ENCODE measurements around the gene NBEA. TPM values are rescaled to one million over a fixed set of nuclear protein-coding genes. Genes with fewer than 3 reads are reported as not detected.

The NBEA gene
- total and polyA plus RNA-seq, 2 experiments from 2014 or later: 9.1 to 29.1 TPM

GRCh38 chr13:35485424-35485823 is 543.4 kb downstream of the NBEA start (continued):
- TF ChIP-seq REST (IDR thresholded peaks at IDR 0.05; ENCODE audit: unreplicated experiment) (no peak), ZNF114 (CRISPR knock-in tag; IDR thresholded peaks at IDR 0.05) (no peak), CTCF (conservative IDR thresholded peaks at IDR 0.05; ENCODE audit: low read depth in 2 of 2) (no peak), STAT1 (IDR thresholded peaks at IDR 0.05; ENCODE audit: unreplicated experiment) (no peak)

- Histone ChIP-seq H3F3A (replicated peaks; ENCODE audit: low read depth) (no peaks in the 10 kb centered on the region), H3K27ac (ENCODE audit: low read depth) (no peak overlapping the region), H4K20me1 (replicated peaks; ENCODE audit: insufficient read depth) (no peaks in the 10 kb centered on the region), H3K4me1 (ENCODE audit: insufficient read depth) (no peaks in the 10 kb centered on the region), H3K27me3 (ENCODE audit: insufficient read depth) (no peaks in the 10 kb centered on the region), H3K36me3 (ENCODE audit: insufficient read depth) (no peaks in the 10 kb centered on the region), H2AFZ (no peak overlapping the region), H3K9me2 (ENCODE audit: insufficient read depth) (no peaks in the 10 kb centered on the region), H3K79me2 (replicated peaks; ENCODE audit: insufficient read depth) (no peaks in the 10 kb centered on the region), H3K4me2 (no peak overlapping the region), H3K4me3 (no peak overlapping the region)
- no peaks in the 10 kb centered on the region for H3K36me3 Mint-ChIP-seq (ENCODE audit: low read depth)
- no peak overlapping the region for H3K27ac Mint-ChIP-seq
- DNase-seq (ENCODE audit: low spot score): no peak
- H3K4me1 Mint-ChIP-seq: peaks cover 2% of the 10 kb centered on the region; the same call in 2 of the 3 replicates
- no peak overlapping the region for H3K4me3 Mint-ChIP-seq
- TF ChIP-seq NANOG (IDR thresholded peaks at IDR 0.05; ENCODE audit: borderline replicate concordance) (no peak), EZH2 (IDR thresholded peaks at IDR 0.05; ENCODE audit: low read depth, unreplicated experiment) (no peak), ETS1 (IDR thresholded peaks at IDR 0.05) (no peak), CREB1 (CRISPR knock-in tag; IDR thresholded peaks at IDR 0.05; ENCODE audit: low read depth) (no peak), STAT1 (IDR thresholded peaks at IDR 0.05; ENCODE audit: unreplicated experiment) (no peak)
- no peaks in the 10 kb centered on the region for H3K27me3 Mint-ChIP-seq (ENCODE audit: insufficient read depth, low read depth, poor library complexity)
- ATAC-seq: no peak
- H3K9me3 Mint-ChIP-seq: no peaks in the 10 kb centered on the region
Measured at GRCh38 chr13:35489050-35489449, 547.0 kb downstream of the NBEA start.

All from GM23338 (cell line).